Cardiac septum (tissue), 1 donor: Measurements from ENCODE around the gene MAD2L2. TPM values are rescaled to one million over a fixed set of nuclear protein-coding genes. Genes with fewer than 3 reads are reported as not detected.

ENCODE experiments used
- DNase-seq: peaks from one replicate; pipeline ENCODE4 v3.0.0-alpha.2; 2020; ENCODE audit warnings: low spot score
- intact Hi-C: fragments of 100-400 bp; cut with DNase I; formaldehyde crosslinking; loops from one replicate; pipeline ENCODE4 v1.14.0; 2022
- long read RNA-seq: library from polyadenylated mRNA; unstranded; transcript quantifications from one replicate; pipeline ENCODE4 v2.0.0, GENCODE V29; 2021
- total RNA-seq: library from RNA; stranded (reverse); fragmentation: NEBNext Ultra II Directional; extraction: Animal tissue kit (Norgen Biotek cat#: 25700); gene quantifications from one replicate; pipeline ENCODE4 v1.2.1, GENCODE V29; 2021
- donor health status: DM: no; HTN: no; CAD: no.

MAD2L2 gene
- total RNA-seq = 25.0 TPM
- long read RNA-seq, transcript MAD2L2-207 (9 exons, 1,118 nt) = major isoform, 20 of 25 reads
- long read RNA-seq, partial matches to known transcripts = 2 of 25 reads
- long read RNA-seq, other reads (novel, unspliced or antisense) = 3 of 25 reads

DNA sequence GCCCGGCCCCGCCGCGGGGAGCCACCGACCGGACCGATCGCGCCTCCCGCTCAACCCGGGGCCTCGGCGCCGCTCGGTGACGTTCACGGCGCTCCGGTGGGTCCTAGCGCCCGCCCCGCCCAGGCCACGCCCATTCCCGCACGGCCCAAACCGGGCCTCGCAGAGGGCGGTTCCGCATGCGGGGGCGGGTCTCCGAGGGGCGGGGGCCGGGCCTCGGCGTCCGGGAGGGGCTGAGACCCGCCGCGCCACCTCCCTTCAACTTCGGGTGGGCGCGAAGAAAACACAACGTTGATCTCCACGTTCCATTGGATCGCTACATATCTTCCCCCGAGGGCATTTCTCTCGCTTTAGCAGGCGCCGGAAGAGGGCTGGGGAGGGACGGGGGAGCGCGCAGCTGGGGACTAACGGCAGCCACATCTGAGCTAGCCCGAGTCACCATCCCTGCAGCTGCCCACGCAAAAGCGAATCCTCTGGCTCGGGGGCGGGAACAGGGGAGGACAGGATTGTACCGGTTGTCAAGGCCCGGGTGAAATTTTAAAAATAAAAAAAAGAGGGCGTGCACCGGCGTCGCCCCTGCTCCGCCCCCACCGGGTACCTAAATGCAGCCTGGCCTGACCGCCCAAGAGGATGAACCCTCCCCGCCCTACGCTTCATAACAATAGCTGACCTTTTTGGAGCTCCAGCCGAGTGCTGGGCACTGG lies at the start of gene MAD2L2:
Gene MAD2L2 (minus strand): TSS at position 78 of the 701 bp plus-strand sequence. CDS start 547 bp downstream, outside the sequence.
- intact Hi-C loops = loop anchor here (5.0 kb wide), 1 partner anchor 36 kb away; no protein-coding TSS in a partner anchor

GRCh38 chr1:11730429-11730891 lies 49.5 kb upstream of the MAD2L2 start:
- intact Hi-C loops = no loop called here
- DNase-seq = no peak

More for the DNA sequence above, at the start of gene MAD2L2:
- DNase-seq = peak; percentile 95

GRCh38 chr1:11729498-11730428 lies 48.8 kb upstream of the MAD2L2 start:
- intact Hi-C loops = loop anchor here (10.0 kb wide), 1 partner anchor 675 kb away; no protein-coding TSS in a partner anchor
- no peak for DNase-seq

- DNase-seq = no peak
- intact Hi-C loops = loop anchor here (10.0 kb wide), 1 partner anchor 674 kb away; no protein-coding TSS in a partner anchor
Observed at GRCh38 chr1:11729155-11729497, 48.2 kb upstream of the MAD2L2 start.

- intact Hi-C loops = loop anchor here (10.0 kb wide), 1 partner anchor 673 kb away; no protein-coding TSS in a partner anchor
Observed at GRCh38 chr1:11728126-11728806, 47.3 kb upstream of the MAD2L2 start.

GRCh38 chr1:11727119-11727518 lies 46.2 kb upstream of the MAD2L2 start:
- intact Hi-C loops = loop anchor here (10.0 kb wide), 1 partner anchor 672 kb away; no protein-coding TSS in a partner anchor

More at GRCh38 chr1:11728126-11728806, 47.3 kb upstream of the MAD2L2 start:
- no peak for DNase-seq

DNA sequence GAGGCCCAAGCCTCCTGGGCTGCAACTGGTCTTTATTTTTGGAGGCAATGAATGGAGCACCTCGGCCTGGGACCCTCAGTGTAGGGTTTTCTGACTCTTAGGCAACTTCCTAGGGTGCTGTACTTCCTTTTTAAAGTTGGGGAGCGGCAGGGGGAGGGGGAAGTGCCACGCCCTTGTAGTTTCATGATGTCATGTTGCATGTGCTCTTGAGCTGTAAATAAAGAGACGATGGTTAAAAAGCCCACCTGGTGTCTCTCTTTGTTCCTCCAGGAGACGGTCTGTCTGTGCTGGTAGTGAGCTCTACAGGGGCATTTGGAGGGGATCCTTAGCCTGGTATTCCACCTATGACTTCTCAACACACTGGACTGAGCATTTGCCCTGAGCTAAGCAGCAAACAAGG lies 44.7 kb upstream of the MAD2L2 start:
- intact Hi-C loops = loop anchor here (10.0 kb wide), 1 partner anchor 671 kb away; no protein-coding TSS in a partner anchor
- no peak for DNase-seq

More at GRCh38 chr1:11727119-11727518, 46.2 kb upstream of the MAD2L2 start:
- DNase-seq = no peak

DNA sequence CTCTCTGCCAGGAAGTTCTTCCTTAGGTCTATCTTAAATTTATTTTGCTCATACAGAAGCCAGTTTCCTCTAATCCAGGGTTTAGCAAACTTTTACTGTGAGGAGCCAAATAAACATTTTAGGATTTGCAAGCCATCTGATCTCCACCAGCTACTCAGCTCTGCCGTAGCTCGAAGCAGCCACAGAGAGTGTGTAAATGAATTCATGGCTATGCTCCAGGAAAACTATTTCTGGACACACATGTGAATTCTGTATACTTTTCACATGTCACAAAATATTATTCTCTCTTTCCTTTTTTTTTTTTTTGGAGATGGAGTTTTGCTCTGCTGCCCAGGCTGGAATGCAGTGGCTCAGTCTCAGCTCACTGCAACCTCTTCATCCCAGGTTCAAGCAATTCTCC lies 41.6 kb upstream of the MAD2L2 start:
- DNase-seq = no peak
- intact Hi-C loops = loop anchor here (10.0 kb wide), 1 partner anchor 668 kb away; no protein-coding TSS in a partner anchor

DNA sequence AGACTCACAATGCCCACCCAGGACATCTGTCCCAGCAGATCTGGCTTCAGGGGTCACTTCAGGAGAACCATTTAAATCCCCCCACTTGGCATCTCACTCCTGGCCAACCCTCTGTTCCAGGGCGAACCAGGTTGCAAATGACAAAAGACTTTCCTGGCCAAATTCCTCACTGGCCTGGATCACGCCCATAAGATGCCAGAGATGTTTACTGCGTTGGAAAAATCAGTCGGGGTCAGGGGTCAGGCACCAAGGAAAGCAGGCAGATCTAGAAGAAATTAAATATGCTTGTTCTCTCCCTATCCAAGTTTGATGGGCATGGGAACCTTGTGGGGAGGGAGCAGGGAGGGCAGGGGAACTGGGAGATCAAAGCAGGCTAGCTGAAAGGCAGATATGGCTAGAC lies 40.4 kb upstream of the MAD2L2 start:
- intact Hi-C loops = loop anchor here (10.0 kb wide), 1 partner anchor 667 kb away; no protein-coding TSS in a partner anchor
- DNase-seq = no peak

DNA sequence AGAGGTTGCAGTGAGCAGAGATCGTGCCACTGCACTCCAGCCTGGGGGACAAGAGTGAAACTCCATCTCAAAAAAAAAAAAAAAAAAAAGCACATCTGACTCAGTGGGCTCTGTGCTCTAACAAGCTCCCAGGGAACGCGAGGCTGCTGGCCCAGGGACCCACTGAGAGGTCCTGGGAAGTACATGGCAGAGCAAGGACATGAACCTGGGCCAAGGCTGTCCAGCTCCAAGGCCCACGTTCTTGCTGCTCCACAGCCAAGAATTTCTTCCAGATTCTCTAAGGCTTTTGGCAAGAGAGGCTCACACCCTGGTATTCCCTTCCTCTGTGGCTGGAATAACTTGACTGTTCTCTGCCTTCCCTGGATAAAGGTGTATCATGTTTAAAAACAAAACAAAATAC lies 39.6 kb upstream of the MAD2L2 start:
- intact Hi-C loops = loop anchor here (10.0 kb wide), 1 partner anchor 666 kb away; no protein-coding TSS in a partner anchor
- DNase-seq = no peak

DNA sequence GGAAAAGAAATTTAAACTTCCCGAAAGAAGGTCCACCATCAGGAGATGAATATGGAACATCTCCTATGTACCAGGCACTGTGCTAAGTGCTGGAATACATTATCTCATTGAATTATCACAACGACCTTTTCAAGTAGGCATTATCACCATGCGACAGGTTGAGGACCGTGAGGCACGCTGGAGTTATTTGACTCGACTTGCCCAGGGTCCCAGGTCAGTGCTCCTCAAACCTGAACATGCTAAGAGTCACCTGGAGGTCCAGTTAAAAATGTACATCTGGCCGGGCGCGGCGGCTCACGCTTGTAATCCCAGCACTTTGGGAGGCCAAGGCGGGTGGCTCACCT lies 39.1 kb upstream of the MAD2L2 start:
- no peak for DNase-seq

GRCh38 chr1:11719313-11720032 lies 38.5 kb upstream of the MAD2L2 start:
- DNase-seq = peak; percentile 93
- intact Hi-C loops = loop anchor here (1.0 to 10.0 kb wide), 3 partner anchors 37 to 665 kb away; partner anchors contain the start of gene MAD2L2

More for the DNA sequence above, 39.1 kb upstream of the MAD2L2 start:
- intact Hi-C loops = loop anchor here (10.0 kb wide), 1 partner anchor 665 kb away; no protein-coding TSS in a partner anchor

DNA sequence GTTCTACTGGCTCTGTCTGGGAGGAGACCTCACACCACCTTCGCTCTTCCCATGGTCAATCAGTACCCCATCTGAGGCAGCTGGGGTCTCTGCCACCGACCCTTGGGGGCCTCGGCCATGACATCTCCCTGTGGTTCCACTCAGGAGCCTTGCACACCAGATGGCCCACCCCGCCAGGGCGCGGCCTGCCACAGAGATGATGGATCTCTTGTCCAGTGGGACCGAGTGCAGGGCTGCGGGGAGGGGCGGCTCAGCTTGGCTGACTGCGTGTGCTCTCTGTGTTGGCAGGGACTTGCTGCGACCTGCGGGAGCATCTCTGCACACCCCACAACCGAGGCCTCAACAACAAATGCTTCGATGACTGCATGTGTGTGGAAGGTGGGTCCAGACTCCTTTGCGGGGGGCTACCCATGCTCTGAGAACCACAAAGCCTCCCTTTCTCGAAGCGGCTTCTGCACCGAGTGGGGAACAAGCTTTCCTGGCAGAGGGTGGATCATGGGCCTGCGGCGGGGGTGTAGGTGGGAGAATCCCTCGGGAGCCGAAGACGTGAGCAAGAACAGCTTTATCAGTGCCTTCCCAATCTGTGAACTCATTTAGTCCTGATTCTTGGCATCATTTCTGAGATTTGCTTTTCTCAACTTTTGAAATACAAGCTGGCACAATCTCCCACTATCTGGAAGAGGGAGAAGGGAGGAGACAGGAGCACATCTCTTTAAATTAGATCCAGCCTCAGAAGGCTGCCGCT lies 34.1 kb upstream of the MAD2L2 start:
- no peak for DNase-seq
- intact Hi-C loops = loop anchor here (5.0 kb wide), 1 partner anchor 33 kb away; the partner anchor contains the start of gene MAD2L2

- intact Hi-C loops = no loop called here
- no peak for DNase-seq
Observed at GRCh38 chr1:11713095-11713494, 32.1 kb upstream of the MAD2L2 start.

DNA sequence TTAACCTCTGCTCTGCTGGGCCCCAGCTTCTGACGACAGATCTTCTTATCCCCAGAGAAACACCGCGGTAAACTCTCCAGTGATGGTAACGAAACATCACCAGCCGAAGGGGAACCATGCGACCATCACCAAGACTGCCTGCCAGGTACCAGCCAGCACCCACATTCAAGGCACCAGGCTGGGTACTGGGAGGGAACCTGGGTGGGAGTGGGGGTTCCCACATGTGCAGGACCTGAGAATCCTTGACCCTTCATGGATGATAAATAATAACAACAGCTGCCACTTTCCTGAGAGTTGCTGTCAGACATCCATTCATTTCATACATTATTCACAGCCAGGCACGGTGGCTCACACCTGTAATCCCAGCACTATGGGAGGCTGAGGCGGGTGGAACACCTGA lies 31.3 kb upstream of the MAD2L2 start:
- DNase-seq = no peak
- intact Hi-C loops = no loop called here

DNA sequence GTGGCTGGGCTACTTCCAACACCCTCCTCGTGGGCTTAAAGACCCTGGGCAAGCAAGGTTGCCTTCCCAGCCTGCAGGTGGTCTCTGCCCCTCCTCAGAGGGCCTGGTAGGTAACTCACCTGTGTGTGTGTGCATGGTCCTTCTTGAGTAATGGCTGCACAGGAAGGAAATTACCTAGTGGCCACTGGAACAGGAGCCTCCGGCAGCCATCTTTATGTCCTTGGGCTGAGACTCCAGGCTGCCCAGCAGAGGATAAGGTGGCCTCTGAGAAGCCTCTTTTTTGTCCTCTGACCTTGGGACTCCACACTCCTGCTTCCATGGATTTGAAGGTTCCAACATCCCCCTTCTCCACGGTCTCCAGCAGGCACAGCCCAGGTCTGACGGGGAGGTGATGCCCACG lies 30.5 kb upstream of the MAD2L2 start:
- intact Hi-C loops = no loop called here
- no peak for DNase-seq

GRCh38 chr1:11708554-11709350 lies 27.8 kb upstream of the MAD2L2 start:
- no peak for DNase-seq
- intact Hi-C loops = no loop called here
